Measurements from ENCODE around the gene NRN1.

Gene NRN1

DNA sequence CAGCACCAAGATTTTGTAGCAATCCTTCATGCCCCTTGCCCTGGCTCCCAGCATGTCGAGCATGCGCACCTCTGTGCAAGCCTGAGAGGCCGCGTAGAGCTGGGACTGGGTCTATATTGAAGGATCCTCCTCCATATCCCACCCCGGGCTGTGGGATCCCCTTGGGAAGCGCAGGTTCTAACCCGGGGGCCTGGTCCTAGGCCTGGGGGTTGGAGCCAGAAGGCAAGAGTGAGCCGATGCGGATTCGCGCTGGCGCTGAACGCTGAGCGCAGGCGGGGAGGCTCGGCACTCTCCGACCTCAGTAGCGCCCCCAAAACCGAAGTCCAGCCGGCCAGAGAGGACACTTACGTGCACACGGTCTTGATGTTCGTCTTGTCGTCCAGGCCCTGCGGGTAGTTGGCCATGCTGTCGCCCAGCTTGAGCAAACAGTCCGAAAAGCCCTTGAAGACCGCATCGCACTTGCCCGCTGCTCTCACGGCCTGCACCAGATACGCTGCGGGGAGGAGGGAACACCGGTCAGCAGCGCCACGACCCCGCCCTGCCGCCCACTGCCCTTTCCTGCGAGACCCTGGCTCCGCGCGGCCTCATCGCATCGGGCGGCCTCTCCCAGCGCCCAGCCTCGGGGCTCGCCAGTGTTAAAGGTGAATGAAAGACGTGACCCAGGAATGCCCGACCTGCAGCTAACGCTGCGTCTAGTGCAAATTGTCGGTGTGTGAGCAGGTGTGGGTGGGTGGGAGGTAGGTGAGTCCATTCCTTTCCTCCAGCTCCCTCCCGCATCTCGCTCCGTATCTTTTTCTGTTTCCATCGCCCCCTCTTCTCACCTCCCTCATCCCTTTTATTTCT is 4.5 kb downstream of the NRN1 start:
- FAIRE-seq, result no peak

GRCh38 chr6:6001443-6001842 is 5.3 kb downstream of the NRN1 start:
- no peak for FAIRE-seq

DNA sequence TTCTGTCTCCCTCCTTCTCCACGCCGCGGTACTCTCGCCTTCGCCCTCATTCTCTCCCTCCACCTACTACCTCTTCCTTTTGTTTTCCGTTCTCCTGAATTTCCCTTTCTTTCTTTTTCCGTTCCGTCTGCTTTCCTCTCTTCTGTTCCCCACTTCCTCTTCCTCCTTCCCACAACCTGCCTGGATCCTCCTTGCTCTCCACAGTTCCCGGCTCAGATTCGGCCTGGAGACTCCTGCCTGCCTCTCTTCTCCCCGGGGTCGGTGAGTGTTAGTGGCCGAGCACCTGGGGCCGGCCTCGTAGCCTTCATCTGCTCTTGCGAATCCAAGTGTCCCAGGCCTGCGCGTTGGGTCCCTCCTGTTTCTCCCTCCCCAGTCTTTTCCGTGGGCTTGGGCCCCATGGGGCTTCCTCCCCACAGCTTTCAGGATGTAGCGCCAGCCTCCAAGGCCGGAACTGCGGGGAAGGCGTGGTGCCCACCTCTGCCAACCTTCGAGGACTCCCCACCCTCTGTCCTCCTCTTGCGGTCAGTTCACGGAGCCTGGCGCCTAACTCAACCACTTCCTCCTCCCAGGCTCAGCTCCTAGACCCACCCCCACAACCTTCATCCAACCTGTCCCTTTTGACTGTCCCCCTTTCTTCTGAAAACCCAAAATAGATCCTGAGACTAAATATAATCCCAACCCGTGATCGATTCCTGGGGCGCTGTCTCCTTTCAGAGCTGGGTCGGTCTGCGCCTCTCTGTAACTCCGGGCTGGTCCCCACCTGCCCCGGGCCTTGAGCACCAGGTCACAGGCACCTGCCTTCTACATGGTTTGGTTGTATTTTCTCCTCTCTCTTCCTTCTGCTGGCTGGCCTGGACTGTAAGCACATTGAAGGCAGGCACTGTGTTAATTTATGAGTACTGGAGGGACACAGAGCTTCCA is 6.8 kb downstream of the NRN1 start:
- no peak for FAIRE-seq

- no peak for FAIRE-seq
Measured at GRCh38 chr6:5998711-5999687, 7.7 kb downstream of the NRN1 start.

DNA sequence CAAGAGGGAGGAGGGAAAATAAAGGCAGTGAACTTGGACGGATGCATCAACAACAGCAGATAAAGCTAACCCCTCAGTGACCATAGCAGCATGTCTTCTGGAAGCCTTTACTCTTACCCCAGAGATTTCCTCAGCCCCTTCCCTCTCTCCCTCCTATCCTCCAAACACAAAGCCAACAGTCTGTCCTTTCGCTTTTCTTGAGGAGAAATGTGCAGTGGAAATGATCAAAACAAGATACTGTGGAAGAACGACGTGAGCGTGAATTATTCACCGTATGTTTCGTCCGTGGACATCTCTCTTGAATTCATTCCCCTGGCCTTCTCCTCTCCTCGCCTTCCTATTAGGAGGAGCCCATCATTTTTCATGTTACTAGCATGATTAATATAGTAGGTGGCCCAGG is 8.5 kb downstream of the NRN1 start:
- FAIRE-seq, result no peak

- no peak for FAIRE-seq
Measured at GRCh38 chr6:5997420-5997987, 9.2 kb downstream of the NRN1 start.

DNA sequence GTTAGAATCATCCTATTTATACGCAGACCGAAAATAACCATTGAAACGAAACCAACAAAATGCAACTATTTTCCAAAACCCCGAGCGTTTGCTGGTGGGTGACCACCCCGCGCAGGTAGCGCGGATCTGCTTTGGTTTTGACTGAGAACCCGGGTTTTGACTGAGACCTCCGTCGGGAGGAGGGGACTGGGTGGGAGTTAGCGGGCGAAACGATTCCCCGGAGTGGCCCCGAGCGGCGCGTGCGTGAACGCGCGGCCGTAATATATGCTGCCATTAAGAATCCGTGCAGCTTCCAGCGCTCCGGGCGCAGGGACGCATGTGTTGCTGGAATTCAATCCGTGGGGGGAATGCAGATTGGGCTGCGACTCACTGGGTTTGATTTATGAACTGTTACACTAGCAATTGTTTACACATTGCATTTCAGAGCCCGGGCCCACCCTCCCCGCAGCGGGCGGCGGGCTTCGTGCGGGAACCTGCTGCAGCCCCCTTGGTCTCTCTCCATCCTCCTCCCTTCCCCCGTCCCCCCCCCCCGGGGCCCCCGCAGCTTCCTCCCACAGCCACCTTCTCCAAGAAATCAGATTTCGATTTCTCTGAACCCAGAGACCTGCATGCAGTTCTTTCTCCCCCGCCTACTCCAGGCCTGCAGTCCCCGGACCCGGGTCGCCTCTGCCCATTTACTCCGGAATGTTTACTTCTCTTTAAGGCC is 9.9 kb downstream of the NRN1 start:
- no peak for FAIRE-seq

- no peak for FAIRE-seq
Measured at GRCh38 chr6:5995949-5996713, 10.6 kb downstream of the NRN1 start.

- FAIRE-seq, result no peak
Measured at GRCh38 chr6:5995658-5995948, 11.1 kb downstream of the NRN1 start.

DNA sequence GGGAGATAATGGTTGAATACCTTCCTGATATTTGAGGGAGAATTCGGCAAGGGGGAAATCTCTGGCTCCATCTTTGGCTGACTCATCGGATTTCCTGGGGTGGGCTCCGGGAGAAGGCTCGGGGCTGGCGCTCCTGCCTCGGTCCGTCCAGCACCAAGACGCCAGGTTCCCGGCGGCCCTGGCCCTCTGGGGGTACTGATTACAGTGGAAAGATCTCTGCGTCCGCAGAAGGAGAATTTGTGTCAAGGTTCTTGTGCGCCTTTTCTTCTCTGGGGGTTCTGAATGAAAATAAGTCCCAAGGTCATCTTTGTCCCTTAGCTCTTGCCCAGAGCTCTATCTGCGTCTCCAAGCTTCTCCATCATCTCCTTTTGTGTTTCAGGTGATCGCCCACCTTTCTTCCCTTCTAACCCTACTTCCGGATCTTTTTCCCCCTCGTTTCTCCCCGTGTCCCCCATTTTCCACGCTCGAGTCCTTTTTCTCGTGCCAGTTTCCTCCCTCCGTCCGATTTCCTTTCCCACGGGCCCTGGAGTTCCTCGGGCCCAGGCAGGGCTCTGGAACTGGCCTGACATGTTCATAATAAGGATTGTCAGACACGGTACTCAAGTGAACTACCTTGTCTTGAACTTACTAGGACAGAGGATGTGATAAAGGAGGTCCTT is 11.6 kb downstream of the NRN1 start:
- FAIRE-seq, result no peak

GRCh38 chr6:5994234-5994998 is 12.3 kb downstream of the NRN1 start:
- no peak for FAIRE-seq

DNA sequence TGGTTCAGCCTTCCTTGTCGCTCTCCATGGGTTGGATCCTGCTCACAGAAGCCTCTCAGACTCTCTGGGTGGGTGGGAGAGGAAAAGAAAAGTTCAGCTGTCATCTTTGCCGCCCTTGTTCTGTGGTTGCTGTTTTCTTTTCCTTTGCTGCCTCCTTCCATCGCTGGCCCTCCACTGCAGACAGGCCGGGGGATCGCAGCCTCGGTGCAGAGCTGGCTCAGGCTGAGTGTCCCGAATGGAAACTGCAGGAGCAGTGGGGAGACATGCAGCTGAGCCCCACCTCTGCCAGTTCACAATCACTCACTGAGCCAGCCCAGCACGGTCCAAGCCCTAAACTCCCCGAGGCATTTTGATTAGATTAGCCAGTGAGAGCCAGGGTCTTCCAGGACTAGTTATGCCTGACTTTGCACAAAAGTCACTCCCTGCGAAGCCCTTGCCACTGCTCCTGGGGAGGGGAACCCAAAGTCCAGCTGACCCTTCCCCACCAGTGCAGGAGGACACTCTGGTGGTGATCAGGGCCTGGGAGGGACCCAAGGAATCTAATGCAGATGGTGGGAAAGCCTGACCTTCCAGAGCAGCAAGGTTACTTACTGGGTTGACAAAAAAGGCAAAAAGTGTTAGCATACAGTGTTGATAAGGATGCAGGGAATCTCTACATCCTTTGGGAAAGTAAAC is 14.0 kb downstream of the NRN1 start:
- no peak for FAIRE-seq

DNA sequence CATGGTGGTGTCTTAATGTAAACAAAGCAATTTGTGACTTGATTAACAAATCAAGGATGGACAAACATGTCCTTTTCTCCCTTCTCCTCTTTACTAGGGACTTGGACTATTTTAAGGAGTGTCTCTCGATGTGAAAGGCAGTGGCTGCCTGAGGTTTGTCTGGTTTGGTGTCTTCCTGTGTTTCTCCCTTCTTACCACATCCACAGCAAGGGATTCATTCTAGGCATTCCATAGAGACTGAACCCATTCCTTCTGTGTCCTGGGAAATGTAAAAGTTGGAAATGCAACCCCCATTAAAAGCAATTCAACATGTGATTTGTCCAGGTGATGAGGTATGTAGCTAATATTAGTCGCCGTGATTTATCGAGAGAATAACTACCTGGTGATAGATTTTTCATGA is 15.9 kb downstream of the NRN1 start:
- no peak for FAIRE-seq

- no peak for FAIRE-seq
Measured at GRCh38 chr6:5989141-5989723, 17.5 kb downstream of the NRN1 start.

DNA sequence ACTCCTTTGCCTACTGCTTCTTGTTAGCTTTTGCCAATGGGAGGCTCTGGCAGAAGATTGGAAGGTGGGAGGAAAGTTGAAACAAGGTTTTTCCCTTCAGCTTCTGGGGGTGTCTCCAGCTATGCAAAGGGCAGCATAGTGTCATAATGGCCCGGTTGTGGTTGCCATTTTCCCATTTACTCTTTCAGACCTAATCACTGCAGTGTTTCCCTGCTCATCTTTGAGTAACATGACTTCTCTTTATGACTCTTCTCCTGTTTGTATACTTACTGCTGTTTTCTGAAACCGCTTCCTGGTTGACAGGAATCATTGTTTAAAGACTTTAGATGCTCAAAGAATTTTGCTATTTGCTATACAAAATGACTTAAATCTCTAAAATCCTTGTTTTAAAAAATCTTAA is 19.9 kb downstream of the NRN1 start:
- no peak for FAIRE-seq

DNA sequence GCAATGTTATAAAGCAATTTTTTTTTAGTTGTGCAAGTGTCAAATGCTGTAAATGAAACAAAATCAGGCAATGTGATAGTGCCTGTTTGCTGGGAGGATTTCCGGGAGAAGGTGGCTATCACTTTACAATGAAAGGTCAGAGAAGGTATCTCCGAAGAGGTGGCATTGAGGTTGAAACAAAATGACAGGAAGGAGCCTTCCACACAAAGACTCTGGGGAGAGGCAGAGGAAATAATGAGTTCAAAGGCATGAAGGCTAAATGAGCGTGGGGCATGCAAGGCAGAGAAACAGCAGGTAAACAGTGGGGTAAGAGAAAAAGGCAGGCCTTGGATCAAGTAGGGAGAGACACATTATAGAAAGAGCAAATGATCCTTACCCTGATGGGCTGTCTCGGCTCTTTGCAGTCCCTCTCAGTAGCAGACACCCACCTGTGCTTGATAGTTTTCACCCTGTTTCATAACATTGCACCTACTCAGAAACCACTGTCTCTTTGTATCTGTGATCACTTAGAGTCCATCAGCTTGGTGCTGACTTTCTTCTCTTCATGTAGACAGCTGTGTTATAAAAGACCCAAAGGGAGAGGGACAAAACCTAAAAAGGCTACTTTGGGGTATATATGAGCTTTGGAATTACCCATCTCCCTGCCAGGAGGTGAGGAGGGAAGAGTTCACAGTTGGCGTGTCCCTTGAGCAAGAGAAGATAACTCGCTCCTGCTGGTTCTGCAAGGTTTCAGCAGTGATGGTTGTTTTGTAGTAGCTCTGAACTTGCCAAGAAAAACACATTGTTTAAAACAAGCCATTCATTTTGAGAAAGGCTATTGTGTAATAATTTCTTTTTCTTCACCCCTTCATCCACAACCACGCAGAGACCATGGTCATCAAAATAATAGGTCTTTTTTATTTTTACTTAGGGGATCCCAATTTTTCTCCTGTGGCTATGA is 22.3 kb downstream of the NRN1 start:
- no peak for FAIRE-seq
